ENCODE measurements around the gene CAMKK2.

GRCh38 chr12:121283388-121283787 is 13.1 kb downstream of the CAMKK2 start:
- TF ChIP-seq CTCF (IDR thresholded peaks at IDR 0.05) (no peak), POLR2A (IDR thresholded peaks at IDR 0.05) (no peak)
